HEK293T (cell line): ENCODE results near the gene ABHD11.

ENCODE experiments used
- ARNT ChIP-seq: fragments of 450-650 bp; IDR thresholded peaks from 2 replicates; pipeline ENCODE4 v1.6.1; 2017; ENCODE audit warnings: mild to moderate bottlenecking
- FOXA1 ChIP-seq: fragments of 450-650 bp; IDR thresholded peaks from 2 replicates; pipeline ENCODE4 v1.6.1; 2016; ENCODE audit warnings: mild to moderate bottlenecking

- no peak for TF ChIP-seq ARNT
- TF ChIP-seq FOXA1 = no peak
Measured at GRCh38 chr7:73703225-73703624, 35.4 kb downstream of the ABHD11 start.
